ENCODE data around the gene RARS2. TPM values are rescaled to one million over a fixed set of nuclear protein-coding genes. Genes with fewer than 3 reads are reported as not detected.

Gene RARS2
- total RNA-seq, 4 donors from 2014 or later: 14.1 to 19.9 (median 17.6) TPM

DNA sequence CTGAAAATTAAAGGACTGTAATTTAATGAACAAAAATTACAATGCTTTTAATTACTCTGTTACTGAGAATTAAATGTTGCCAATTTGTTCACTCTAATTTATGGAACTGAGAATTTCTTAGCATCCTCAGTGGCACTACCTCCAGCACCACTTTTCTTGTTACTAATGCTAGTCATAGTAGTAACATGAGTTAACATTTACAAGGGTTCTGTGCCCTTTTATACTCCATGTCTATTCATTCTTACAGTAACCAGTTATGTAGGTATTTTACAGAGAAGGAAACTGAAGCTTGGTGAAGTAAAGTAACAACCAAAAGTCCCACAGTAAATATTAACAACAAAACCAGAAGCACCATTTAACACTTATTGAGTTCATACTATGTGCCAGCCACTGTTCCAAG is 34.3 kb downstream of the RARS2 start:
- H3K36me3 ChIP-seq: peaks cover 3 to 80% (median 35%) of the 10 kb centered on the region in 4 donors

GRCh38 chr6:87553159-87553765 is 36.5 kb downstream of the RARS2 start:
- Histone ChIP-seq H3K36me3 (peaks cover 2 to 80% (median 34%) of the 10 kb centered on the region in 4 donors), H3K4me1 (no peaks in the 10 kb centered on the region), H3K9me3 (no peaks in the 10 kb centered on the region), H3K27me3 (no peaks in the 10 kb centered on the region), H3K27ac (replicated peaks in 1 of 4) (no peak overlapping the region), H3K4me3 (no peak overlapping the region)
- WGBS: 99% methylated on average over 4 of the region's 4 CpGs
- intact Hi-C loops (cut with DNase I): no loop called here
- DNase-seq (ENCODE audit: extremely low spot score): no peak
- TF ChIP-seq POLR2A (IDR thresholded peaks at IDR 0.05; ENCODE audit: low read depth): no peak
- TF ChIP-seq EP300 (IDR thresholded peaks at IDR 0.05): no peak
- TF ChIP-seq, protein P1, sequence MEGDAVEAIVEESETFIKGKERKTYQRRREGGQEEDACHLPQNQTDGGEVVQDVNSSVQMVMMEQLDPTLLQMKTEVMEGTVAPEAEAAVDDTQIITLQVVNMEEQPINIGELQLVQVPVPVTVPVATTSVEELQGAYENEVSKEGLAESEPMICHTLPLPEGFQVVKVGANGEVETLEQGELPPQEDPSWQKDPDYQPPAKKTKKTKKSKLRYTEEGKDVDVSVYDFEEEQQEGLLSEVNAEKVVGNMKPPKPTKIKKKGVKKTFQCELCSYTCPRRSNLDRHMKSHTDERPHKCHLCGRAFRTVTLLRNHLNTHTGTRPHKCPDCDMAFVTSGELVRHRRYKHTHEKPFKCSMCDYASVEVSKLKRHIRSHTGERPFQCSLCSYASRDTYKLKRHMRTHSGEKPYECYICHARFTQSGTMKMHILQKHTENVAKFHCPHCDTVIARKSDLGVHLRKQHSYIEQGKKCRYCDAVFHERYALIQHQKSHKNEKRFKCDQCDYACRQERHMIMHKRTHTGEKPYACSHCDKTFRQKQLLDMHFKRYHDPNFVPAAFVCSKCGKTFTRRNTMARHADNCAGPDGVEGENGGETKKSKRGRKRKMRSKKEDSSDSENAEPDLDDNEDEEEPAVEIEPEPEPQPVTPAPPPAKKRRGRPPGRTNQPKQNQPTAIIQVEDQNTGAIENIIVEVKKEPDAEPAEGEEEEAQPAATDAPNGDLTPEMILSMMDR (IDR thresholded peaks at IDR 0.05): no peak
- no peak for TF ChIP-seq POLR2AphosphoS5 (IDR thresholded peaks at IDR 0.05)

More for the DNA sequence above, 34.3 kb downstream of the RARS2 start:
- H3K27me3 ChIP-seq: no peaks in the 10 kb centered on the region
- H3K4me3 ChIP-seq: no peak overlapping the region
- no peak overlapping the region for H3K27ac ChIP-seq (replicated peaks in 1 of 4)
- no peaks in the 10 kb centered on the region for H3K9me3 ChIP-seq
- no peak for DNase-seq (ENCODE audit: extremely low spot score)
- H3K4me1 ChIP-seq: no peaks in the 10 kb centered on the region
- intact Hi-C loops (cut with DNase I): no loop called here
- no peak for TF ChIP-seq EP300 (IDR thresholded peaks at IDR 0.05)
- no peak for TF ChIP-seq POLR2A (IDR thresholded peaks at IDR 0.05; ENCODE audit: low read depth)
- TF ChIP-seq, protein P1 (IDR thresholded peaks at IDR 0.05): no peak
- no peak for TF ChIP-seq POLR2AphosphoS5 (IDR thresholded peaks at IDR 0.05)

GRCh38 chr6:87551799-87552198 is 38.0 kb downstream of the RARS2 start:
- peaks cover 0 to 80% (median 32%) of the 10 kb centered on the region in 4 donors for H3K36me3 ChIP-seq
- no peaks in the 10 kb centered on the region for H3K9me3 ChIP-seq
- DNase-seq (ENCODE audit: extremely low spot score): no peak
- TF ChIP-seq EP300 (IDR thresholded peaks at IDR 0.05) (no peak), POLR2A (IDR thresholded peaks at IDR 0.05; ENCODE audit: low read depth) (no peak), POLR2AphosphoS5 (IDR thresholded peaks at IDR 0.05) (no peak)
- TF ChIP-seq, protein P1 (IDR thresholded peaks at IDR 0.05): no peak
- no peak overlapping the region for H3K27ac ChIP-seq (replicated peaks in 1 of 4)
- WGBS: 85% methylated on average over 2 of the region's 2 CpGs
- intact Hi-C loops (cut with DNase I): no loop called here
- H3K4me3 ChIP-seq: no peak overlapping the region
- no peaks in the 10 kb centered on the region for H3K4me1 ChIP-seq
- no peaks in the 10 kb centered on the region for H3K27me3 ChIP-seq

DNA sequence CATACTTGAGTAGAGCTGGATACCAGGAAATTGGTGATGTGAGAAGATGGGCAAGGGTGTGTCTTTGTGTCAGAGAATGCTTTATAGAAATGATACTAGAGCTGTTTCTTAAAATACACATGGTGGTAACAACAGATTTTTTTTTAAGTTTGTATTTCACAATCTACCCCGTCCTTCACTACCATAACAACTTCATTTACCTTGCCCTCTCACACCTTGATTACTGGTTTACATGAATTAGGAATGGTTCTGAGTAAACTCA is 45.4 kb downstream of the RARS2 start:
- intact Hi-C loops (cut with DNase I): no loop called here
- Histone ChIP-seq H3K4me3 (no peak overlapping the region), H3K4me1 (no peaks in the 10 kb centered on the region), H3K9me3 (peaks cover 0 to 3% (median 0%) of the 10 kb centered on the region in 4 donors), H3K27ac (replicated peaks in 1 of 4) (no peak overlapping the region), H3K36me3 (peaks cover 17 to 74% (median 39%) of the 10 kb centered on the region in 4 donors), H3K27me3 (no peaks in the 10 kb centered on the region)
- TF ChIP-seq, protein P1 (IDR thresholded peaks at IDR 0.05): no peak
- TF ChIP-seq EP300 (IDR thresholded peaks at IDR 0.05) (no peak), POLR2A (IDR thresholded peaks at IDR 0.05; ENCODE audit: low read depth) (no peak), POLR2AphosphoS5 (IDR thresholded peaks at IDR 0.05) (no peak)
- 93% methylated on average over 1 of the region's 1 CpG for WGBS
- no peak for DNase-seq (ENCODE audit: extremely low spot score)
